CD4-positive, alpha-beta T cell treated with Interleukin-4 for 4 hours (primary cell): ENCODE measurements around the gene DHPS.
"Not testable (repeated sequence)": the region's sequence is repeated elsewhere in the genome, so short reads cannot be mapped to it uniquely, and the experiment has no call there.

Experiments used
- DNase-seq: peaks from one replicate; pipeline ENCODE4 v3.0.0-alpha.2; 2020

The DHPS gene

GRCh38 chr19:12705169-12705568 is 23.5 kb upstream of the DHPS start:
- no peak for DNase-seq

- no peak for DNase-seq
Observed at GRCh38 chr19:12703046-12703445, 21.4 kb upstream of the DHPS start.

GRCh38 chr19:12701596-12702282 is 20.1 kb upstream of the DHPS start:
- DNase-seq: no peak

- no peak for DNase-seq
Observed at GRCh38 chr19:12698138-12698537, 16.5 kb upstream of the DHPS start.

GRCh38 chr19:12697425-12697824 is 15.7 kb upstream of the DHPS start:
- DNase-seq: not testable (repeated sequence)

GRCh38 chr19:12696366-12697335 is 15.0 kb upstream of the DHPS start, which contains the start of gene FBXW9:
FBXW9 (minus strand) TSS chr19:12696631; CDS start chr19:12696581, 50 bp downstream.
- peak; percentile 97 for DNase-seq

- no peak for DNase-seq
Observed at GRCh38 chr19:12695997-12696365, 14.3 kb upstream of the DHPS start.

- DNase-seq: no peak
Observed at GRCh38 chr19:12695514-12695913, 13.8 kb upstream of the DHPS start.

- no peak for DNase-seq
Observed at GRCh38 chr19:12695096-12695495, 13.4 kb upstream of the DHPS start.

GRCh38 chr19:12694641-12695040 is 13.0 kb upstream of the DHPS start:
- no peak for DNase-seq

GRCh38 chr19:12692960-12693359 is 11.3 kb upstream of the DHPS start:
- DNase-seq: no peak

- DNase-seq: no peak
Observed at GRCh38 chr19:12689581-12690216, 8.0 kb upstream of the DHPS start.

GRCh38 chr19:12689012-12689411 is 7.3 kb upstream of the DHPS start:
- DNase-seq: no peak

- no peak for DNase-seq
Observed at GRCh38 chr19:12687496-12688196, 6.0 kb upstream of the DHPS start, which contains the start of gene GNG14. GNG14 (plus strand) TSS chr19:12687998; CDS start chr19:12688049, 51 bp downstream.

- no peak for DNase-seq
Observed at GRCh38 chr19:12685831-12686230, 4.2 kb upstream of the DHPS start.

- DNase-seq: no peak
Observed at GRCh38 chr19:12680034-12680433, 1.6 kb downstream of the DHPS start.

- not testable (repeated sequence) for DNase-seq
Observed at GRCh38 chr19:12678039-12678438, 3.6 kb downstream of the DHPS start.

GRCh38 chr19:12676928-12677327 is 4.8 kb downstream of the DHPS start:
- no peak for DNase-seq

- peak; percentile 74 for DNase-seq
Observed at GRCh38 chr19:12676384-12676792, 5.3 kb downstream of the DHPS start.

- no peak for DNase-seq
Observed at GRCh38 chr19:12675940-12676339, 5.7 kb downstream of the DHPS start.

GRCh38 chr19:12675399-12675798 is 6.3 kb downstream of the DHPS start:
- DNase-seq: no peak

GRCh38 chr19:12672744-12673143 is 8.9 kb downstream of the DHPS start:
- DNase-seq: no peak
